ENCODE data around the gene ATP5PO.

GRCh38 chr21:33904041-33904440 lies 11.6 kb downstream of the ATP5PO start:
- TF ChIP-seq, protein P1, sequence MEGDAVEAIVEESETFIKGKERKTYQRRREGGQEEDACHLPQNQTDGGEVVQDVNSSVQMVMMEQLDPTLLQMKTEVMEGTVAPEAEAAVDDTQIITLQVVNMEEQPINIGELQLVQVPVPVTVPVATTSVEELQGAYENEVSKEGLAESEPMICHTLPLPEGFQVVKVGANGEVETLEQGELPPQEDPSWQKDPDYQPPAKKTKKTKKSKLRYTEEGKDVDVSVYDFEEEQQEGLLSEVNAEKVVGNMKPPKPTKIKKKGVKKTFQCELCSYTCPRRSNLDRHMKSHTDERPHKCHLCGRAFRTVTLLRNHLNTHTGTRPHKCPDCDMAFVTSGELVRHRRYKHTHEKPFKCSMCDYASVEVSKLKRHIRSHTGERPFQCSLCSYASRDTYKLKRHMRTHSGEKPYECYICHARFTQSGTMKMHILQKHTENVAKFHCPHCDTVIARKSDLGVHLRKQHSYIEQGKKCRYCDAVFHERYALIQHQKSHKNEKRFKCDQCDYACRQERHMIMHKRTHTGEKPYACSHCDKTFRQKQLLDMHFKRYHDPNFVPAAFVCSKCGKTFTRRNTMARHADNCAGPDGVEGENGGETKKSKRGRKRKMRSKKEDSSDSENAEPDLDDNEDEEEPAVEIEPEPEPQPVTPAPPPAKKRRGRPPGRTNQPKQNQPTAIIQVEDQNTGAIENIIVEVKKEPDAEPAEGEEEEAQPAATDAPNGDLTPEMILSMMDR (conservative IDR thresholded peaks at IDR 0.05; ENCODE audit: low read depth, low read length), result no peak
- TF ChIP-seq EZH2phosphoT487 (IDR thresholded peaks at IDR 0.05; ENCODE audit: borderline replicate concordance, low read length), result no peak
- no peak for TF ChIP-seq EZH2 (IDR thresholded peaks at IDR 0.05; ENCODE audit: low read length, unreplicated experiment)
